ENCODE results near the gene KCNG1.
A peak's percentile ranks its signal among the peaks of the same experiment; 100 is the strongest.
"Not testable (repeated sequence)": the region's sequence is repeated elsewhere in the genome, so short reads cannot be mapped to it uniquely, and the experiment has no call there.

KCNG1 gene, protein sequence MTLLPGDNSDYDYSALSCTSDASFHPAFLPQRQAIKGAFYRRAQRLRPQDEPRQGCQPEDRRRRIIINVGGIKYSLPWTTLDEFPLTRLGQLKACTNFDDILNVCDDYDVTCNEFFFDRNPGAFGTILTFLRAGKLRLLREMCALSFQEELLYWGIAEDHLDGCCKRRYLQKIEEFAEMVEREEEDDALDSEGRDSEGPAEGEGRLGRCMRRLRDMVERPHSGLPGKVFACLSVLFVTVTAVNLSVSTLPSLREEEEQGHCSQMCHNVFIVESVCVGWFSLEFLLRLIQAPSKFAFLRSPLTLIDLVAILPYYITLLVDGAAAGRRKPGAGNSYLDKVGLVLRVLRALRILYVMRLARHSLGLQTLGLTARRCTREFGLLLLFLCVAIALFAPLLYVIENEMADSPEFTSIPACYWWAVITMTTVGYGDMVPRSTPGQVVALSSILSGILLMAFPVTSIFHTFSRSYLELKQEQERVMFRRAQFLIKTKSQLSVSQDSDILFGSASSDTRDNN

DNA sequence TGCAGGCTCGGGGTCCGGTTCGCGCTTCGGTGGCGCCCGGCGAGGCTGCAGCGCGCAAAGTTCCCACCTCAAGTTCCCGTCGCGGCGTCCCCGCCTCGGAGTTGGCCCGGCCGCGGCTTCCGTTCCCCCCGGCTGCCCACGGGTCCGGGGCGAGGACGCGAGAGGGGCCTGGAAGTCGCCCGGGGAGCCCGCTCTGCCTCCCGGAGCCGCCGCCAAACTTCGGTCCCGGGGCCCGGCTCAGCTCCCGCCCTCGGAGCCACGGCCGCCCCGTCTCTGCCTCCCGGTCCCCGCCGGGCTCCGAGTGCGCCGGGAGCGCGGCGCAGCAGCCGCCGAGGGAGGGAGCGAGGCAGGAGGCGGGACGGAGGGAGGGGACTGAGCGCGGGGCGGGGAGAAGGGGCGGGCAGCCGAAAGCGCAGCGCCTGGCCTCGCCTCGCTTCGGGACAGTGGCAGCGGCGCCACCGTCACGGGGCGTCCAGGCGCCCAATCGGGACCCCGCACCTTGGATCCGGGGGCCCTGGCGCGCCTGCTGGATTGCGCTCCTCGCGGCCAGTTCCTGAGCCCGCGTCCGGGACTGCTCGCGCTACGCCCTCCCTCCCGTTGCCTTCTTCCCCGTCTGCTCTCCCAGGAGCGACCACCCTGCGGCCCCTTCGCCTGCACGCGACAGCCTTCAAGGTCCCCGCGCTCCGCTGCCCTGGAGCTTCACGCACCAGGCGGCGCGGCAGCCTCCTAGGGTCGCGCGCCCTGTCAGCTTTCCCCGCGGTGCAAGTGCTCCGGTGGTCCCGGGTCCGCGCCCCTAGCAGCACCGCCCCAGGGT, at the start of gene KCNG1:
KCNG1 (minus strand) TSS at position 305 of the 814 bp plus-strand sequence. CDS start 12,769 bp downstream, outside the sequence.
- peak in 2 of 3 experiments; percentile 10 to 35 for DNase-seq (ENCODE audit: low read depth in 3 of 3)

DNA sequence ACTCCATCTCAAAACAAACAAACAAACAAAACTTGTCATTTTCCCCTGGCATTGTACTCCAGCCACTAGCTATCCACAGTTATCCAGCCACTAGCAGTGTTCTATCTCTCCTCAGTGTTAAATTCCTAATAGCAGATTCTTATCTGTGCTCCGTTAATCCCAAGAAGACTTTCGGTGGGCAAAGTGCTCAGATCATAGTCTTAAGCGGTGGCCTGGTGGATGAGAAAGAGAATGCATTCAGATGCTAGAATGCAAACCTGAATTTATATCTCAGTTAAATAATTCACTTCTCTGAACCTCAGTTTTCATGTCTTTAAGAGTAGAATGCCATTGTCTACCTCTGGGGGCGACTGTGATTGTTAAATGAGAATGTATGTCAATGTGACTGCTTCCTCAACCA, 47.7 kb upstream of the KCNG1 start:
- no peak for DNase-seq (ENCODE audit: low read depth in 3 of 3)

DNA sequence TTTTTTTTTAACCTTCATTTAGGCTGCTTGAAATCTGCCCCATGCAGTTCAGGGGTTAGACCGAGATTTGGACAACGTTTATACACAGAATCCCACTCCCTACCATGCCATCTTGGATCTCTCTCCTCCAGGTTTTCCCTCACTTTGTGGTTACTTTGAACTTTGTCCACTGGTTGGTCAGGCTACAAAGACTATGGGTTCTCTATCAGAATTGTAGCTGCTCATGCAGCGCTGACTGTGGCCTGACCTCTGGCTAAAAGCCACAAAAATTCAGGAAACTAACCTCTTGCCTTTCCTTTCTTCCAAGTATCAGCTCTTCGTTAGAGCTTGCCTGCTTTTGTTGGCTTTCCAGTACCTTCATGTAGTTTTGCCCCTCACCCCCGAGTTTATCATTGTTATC, 44.9 kb upstream of the KCNG1 start:
- no peak for DNase-seq (ENCODE audit: low read depth in 3 of 3)

DNA sequence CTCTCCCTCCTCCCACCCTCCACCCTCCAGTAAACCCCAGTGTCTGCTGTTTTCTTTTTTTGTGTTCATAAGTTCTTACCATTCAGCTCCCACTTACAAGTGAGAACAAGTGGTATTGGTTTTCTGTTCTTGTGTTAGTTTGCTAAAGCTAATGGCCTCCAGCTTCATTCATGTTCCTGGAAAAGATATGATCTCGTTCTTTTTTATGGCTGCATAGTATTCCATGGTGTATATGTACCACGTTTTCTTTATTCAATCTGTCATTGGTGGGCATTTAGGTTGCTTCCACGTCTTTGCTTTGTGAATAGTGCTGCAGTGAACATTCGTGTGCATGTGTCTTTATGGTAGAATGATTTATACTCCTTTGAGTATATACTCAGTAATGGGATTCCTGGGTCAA, 42.7 kb upstream of the KCNG1 start:
- no peak for DNase-seq (ENCODE audit: low read depth in 3 of 3)

DNA sequence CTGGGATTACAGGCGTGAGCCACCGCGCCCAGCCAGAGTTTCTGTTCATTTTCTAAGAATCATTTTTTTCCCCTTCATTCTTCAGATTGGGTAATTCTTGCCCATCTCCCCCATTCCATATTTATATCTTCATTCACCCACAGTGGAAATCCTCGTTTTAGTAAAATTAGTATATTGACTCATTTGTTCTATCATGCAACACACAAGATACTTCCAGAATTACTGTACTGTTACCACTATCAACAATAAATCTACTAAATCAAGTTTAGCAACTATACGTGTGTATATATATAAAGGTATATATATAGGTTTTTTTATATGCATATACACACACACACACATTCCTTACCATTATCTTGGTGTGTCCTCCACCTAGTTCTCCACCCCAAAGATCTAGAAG, 41.2 kb upstream of the KCNG1 start:
- no peak for DNase-seq (ENCODE audit: low read depth in 3 of 3)

DNA sequence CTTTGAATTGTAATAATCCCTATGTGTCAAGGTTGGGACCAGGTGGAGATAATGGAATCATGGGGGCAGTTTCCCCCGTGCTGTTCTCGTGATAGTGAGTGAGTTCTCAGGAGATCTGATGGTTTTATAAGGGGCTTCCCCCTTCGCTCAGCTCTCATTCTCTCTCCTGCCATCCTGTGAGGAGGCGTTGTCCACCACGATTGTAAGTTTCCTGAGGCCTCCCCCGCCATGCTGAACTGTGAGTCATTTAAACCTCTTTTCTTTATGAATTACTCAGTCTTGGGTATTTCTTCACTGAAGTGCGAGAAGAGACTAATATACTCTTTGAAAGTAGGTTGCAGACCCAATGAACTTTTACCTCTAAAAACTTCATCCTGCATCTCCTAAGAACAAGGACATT, 39.2 kb upstream of the KCNG1 start:
- DNase-seq (ENCODE audit: low read depth in 3 of 3) = no peak

DNA sequence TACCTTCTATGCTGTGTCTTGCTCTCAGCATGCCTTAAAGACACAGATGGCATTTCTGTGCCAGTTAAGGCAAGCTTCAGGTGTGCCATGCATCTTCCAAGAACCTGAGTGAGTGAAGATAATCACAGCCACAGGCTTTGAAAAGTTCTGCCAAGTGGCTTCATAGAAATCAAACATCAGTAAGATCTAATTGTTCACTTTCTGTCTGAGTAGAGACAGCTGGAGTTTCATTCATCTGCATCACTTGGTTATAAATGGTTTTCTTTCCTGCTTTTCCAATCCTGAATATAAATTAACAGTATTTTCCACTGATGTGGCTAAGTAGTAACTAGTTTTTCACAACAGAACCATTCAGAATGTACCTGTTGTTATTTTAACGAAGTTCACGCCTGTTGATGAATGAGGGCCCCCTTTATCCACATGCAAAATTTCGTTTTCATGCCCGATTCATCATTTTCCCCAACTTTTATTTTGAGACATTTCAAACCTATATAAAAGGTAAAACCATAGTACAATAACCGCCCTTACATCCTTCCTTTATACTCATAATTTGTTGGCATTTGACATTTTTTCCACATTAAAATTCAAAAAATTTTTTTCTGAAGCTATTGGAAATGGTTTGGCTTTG, 38.6 kb upstream of the KCNG1 start:
- no peak for DNase-seq (ENCODE audit: low read depth in 3 of 3)

DNA sequence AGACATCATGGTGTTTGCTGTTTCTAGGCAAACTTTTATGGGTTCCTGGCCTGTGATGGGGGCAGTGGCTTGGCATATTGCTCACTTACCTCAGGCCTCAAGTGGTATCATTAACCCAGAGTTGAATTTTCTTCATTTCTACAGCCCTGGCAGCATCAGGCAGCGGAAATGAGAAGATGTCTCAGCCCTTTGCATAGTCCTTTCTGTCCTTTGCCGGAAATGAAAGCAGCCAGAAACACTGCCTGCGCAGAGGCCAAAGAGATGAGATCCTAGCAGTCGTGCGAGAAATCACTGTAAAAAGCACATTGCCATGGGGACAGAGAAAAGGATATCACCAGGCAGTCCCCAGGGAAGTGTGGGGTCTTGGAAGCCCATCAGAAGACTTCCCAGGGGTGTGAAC, 37.4 kb upstream of the KCNG1 start:
- DNase-seq (ENCODE audit: low read depth in 3 of 3) = no peak

DNA sequence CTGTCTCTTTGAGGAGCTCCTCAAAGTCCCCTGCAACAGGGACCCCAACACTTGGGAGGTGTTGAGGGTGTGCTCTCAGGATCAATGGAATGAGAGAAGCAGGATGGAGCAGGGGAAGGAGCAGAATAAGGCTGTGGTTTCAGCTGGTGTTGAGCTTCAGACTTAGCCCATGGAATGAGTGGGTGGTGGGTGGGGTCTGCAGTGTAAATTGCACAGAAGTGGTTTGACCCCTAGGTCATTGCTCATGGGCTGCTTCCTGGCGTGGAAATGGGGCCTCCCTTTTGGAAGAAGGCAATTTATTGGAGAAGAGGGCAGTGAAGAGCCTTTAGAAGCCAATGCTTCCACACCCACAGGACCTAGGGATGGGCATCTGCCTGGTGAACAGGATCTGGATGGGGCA, 37.0 kb upstream of the KCNG1 start:
- DNase-seq (ENCODE audit: low read depth in 3 of 3) = no peak

DNA sequence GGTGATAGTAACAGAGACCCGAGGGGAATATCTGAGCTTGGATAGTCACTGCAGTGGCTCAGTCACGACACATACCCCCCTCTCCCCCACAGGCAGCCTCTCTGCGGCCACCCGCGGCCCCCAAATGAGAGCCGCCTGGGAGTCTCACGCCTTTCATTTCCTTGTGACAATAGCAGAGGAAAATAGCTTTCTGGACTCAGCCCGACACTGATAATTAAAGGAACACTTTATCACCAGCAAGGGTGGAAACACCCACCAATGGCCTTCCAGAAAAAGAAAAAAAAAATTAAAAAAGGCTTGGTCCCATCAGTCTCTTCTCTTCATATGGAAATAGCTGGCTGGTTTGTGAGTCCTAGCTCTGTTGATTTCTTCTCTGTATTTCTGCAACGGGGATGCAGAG, 35.1 kb upstream of the KCNG1 start:
- DNase-seq (ENCODE audit: low read depth in 3 of 3) = no peak

DNA sequence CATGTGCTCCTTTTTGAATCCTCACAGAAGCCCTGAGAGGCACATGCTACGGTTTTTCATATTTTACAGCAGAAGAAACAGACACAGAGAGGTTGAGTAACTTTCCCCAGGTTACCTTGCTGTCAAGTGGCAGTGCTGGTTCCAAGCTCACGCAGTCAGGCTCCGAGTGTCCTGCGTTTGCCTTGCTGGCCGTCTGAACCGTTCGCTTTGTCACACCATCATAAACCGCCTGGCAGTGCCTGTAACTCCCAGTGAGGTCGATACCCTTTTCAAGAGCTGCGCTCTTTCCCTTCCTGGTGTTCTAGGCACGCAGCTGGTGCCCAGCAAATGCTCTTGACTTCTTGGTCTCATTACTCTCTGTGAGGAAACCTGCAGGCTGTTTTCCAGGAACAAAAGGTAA, 31.3 kb upstream of the KCNG1 start:
- DNase-seq (ENCODE audit: low read depth in 3 of 3) = no peak

DNA sequence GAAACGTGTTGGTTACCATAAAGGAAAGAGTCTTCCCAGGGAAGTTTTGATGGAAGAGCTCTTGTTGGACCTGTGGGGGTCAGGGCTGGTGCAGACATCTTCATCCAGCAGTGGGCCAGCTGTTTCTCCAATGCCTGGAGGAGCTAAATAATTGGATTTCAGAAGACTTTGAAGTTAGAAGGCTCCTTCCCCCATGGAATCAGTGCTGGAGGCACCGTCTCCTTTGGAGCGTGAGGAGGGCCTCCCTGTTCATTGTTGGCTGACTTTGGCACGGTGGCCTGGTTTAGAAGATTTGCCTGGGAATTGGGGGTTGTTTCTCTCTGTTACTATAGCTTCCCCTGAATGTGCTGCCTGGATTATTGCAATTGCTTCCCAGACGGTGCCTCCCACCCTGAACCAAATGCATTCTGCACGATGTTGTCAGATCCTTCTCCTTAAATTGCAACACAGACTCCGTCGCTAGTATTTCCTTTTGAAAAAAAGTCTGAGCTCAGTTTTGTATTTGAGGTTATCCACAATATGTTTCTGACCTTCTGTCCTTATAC, 27.7 kb upstream of the KCNG1 start:
- no peak for DNase-seq (ENCODE audit: low read depth in 3 of 3)

DNA sequence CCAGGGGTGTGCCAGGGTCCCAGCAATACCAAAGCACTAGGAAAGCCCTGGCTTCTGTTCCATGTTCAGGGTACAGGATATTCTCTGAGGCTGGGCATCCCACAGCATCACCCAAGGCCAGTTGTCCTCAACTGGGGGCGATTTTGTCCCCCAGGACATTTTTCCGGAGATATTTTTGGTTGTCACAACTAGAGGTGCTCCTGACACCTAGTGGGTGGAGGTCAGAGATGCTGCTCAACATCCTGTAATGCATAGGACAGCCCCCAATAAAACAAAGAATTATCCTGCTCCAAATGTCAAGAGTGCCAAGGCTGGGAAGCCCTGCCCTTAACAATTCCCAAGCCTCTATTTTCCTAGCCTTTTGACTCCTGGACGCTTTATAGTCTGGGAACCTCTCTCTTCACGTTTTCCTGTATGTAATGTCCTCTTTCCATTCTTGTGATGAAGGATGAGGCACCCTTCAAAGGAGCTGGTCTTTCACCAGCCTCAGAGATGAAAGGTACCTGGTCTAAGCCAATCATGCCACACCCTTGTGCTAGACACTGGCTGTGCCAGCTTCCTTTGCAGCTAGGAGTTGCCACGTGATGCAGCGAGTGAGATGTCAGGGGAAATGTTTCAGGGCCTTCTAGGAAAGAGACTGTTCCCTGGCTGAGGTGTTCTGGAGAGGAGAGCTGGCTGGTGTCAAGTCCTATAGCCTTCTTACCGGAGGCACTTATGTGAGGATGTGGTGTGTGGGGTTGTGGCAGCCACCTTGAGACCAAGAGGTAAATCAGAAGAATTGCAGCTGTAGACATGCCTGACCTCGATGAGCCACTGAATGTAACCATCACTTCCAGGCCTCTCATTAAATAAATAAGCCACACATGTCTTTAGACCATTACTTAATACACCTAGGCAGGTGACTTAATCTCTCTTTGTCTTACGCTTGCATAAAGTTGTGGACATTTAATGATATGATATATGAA, 23.4 kb upstream of the KCNG1 start:
- DNase-seq (ENCODE audit: low read depth in 3 of 3) = no peak

DNA sequence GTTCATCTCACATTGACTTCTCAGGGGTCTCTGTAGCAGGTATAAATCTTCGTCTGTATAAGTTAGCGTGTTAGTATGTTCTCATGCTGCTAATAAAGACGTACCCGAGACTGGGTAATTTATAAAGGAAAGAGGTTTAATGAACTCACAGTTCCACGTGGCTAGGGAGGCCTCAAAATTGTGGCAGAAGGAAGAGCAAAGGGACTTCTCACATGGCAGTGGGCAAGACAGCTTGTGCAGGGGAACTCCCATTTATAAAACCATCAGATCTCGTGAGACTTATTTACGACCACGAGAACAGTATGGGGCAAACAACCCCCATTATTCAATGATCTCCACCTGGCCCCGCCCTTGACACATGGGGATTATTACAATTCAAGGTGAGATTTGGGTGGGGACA, 22.6 kb upstream of the KCNG1 start:
- DNase-seq (ENCODE audit: low read depth in 3 of 3) = not testable (repeated sequence)

DNA sequence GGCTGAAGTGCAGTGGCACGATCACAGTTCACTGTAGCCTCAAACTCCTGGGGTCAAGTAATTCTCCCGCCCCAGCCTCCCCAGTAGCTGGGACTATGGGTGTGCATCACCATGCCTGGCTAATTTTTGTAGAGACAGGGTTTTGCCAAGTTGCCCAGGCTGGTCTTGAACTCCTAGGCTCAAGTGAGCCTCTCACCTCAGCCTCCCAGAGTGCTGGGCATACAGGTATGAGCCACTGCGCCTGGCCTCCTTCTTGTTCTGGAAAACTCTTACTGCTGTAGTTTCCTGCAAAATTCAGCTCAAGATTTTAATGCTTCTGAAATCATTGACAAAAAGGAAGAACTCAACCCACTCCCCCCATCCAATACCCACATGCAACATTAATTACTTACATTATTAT, 21.9 kb upstream of the KCNG1 start:
- DNase-seq (ENCODE audit: low read depth in 3 of 3) = no peak

DNA sequence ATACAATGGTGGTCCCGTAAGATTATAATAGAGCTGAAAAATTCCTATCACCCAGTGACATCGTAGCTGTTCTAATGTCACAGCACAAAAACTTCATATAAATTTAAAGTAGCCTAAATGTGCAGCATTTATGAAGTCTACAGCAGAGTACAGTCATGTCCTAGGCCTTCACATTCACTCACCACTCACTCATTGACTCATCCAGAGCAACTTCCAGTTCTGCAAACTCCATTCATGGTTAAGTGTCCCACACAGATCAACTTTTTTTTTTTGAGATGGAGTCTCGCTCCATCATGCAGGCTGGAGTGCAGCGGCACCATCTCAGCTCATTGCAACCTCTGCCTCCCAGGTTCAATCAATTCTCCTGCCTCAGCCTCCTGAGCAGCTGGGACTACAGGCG, 20.9 kb upstream of the KCNG1 start:
- no peak for DNase-seq (ENCODE audit: low read depth in 3 of 3)

DNA sequence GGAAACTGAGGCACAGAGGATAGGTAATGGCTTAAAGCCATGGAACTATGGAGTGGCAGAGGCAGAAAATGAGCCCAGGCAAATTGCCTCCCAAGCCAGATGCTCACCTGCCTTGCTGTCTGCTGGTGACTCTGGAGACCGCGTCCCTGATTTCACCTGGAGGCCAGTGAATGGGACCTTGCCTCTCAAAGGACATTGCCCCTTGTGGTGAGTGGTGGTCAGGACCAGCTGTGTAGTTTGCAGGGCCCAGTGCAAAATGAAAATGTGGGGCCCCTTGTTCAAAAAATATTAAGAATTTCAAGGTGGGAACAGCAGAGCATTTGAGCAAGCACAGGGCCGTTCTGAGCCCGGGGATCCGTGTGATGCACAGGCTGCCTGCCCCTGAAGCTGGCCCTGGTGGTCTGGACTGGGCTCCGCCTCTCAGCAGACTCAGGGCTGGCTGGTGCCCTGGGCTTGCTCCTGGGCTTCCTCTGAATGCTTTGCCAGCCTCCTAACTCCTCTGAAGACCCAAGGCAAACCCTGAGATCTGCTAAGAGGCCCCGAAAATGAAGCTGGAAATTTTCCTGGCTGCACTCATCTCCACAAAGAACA, 19.8 kb upstream of the KCNG1 start:
- no peak for DNase-seq (ENCODE audit: low read depth in 3 of 3)

DNA sequence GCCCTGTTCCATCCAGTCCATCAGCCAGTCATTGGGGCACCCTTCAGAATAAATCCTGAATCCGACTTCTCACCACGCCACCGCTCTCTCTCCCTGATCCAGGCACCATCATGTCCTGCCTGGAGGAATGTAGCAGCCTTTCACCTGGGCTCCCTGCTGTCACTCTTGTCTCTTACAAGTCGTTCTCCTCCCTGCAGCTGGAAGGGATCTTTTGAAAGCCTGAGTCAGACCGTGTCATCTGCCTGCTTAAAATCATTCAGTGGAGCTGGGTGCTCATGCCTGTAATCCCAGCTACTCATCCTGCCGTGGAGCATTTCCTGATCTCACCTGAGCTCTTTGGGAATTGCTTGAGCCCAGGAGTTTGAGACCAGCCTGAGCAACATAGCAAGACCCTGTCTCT, 19.2 kb upstream of the KCNG1 start:
- no peak for DNase-seq (ENCODE audit: low read depth in 3 of 3)

DNA sequence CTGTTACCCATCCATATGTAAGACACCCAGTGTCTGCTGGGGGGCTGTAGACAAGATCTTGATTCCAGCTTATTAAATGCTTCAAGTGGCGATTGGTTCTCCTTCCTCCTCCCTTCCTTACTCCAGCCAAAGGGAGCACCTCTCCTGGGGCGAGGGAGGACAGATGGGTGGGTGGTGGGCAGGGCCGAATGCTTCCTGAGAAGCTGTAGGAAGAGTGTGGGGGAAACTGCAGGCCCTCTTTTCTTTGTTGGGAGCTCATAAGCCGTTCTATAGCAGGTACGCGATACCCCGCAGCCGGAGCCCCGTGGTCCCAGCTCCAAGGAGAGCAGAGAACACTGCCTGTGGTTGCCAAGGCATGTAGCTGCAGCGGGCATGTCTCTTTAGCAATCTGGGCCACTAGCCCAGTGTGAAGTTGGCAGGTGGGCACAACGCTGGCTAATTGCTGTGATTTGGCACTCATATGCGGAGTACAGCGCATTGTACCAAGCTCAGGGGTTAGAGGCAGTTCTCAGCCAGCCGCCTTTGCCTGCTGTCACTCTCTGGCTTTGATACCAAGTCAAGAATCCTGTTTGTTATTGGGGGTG, 14.7 kb upstream of the KCNG1 start:
- no peak for DNase-seq (ENCODE audit: low read depth in 3 of 3)

DNA sequence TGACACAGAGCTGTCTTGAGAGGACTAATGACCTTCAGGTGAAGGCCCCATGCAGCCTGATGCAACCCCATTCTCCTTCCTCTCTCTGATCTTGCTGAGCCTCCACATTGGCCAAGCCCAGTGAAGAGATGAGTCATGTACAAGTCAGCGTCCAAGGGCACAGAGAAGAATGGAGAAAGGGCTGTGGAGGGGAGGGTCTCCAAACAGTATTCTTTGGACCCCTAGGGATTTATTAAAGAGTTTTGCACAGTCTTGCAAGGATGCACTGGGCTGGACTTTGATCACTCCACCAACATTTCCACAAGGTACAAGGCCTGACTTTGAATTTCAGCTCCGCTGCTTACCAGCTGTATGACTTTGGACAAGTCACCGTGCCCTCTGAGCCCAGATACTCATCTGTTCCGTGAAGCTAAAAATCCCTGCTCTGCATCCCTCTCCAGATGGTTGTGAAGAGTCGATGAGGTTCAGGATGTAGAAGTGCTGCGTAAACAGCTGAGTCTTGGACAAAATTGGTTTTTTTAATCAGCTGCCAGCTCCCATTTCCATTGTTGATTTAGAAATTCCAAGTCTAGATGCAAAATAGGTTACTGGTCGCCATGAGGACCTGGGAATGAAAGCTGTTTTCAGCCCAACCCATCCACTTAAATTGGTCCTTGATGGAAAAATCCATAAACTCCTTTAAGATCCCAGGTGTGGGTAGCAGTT, 14.1 kb upstream of the KCNG1 start:
- DNase-seq (ENCODE audit: low read depth in 3 of 3) = no peak

Data from stimulated activated CD4-positive, alpha-beta T cell treated with anti-CD3 and anti-CD28 coated beads, TNF-alpha, amount 100 ng/mL, for 4 hours (primary cell).